NCI-H1048 (cell line): ENCODE measurements around the gene ZNF888.
"Not testable (repeated sequence)": the region's sequence is repeated elsewhere in the genome, so short reads cannot be mapped to it uniquely, and the experiment has no call there.

Experiments used
- DNase-seq: peaks from one replicate; lab custom pipeline; 2025; lab: John Stamatoyannopoulos, UW

ZNF888 gene

DNA sequence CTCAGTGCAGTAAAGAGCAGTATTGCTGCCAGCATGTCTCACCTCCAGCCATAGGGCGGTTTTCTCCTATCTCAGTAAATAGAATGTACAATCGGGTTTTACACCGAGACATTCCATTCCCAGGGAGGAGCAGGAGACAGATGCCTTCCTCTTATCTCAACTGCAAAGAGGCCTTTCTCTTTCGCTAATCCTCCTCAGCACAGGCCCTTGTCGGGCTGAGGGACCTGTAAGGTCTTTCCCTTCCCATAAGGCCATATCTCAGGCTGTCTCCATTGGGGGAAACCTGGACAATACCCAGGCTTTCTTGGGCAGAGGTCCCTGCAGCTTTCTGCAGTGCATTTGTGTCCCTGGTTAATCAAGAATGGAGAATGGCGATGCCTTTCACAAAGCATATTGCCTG, 50.2 kb downstream of the ZNF888 start:
- not testable (repeated sequence) for DNase-seq

DNA sequence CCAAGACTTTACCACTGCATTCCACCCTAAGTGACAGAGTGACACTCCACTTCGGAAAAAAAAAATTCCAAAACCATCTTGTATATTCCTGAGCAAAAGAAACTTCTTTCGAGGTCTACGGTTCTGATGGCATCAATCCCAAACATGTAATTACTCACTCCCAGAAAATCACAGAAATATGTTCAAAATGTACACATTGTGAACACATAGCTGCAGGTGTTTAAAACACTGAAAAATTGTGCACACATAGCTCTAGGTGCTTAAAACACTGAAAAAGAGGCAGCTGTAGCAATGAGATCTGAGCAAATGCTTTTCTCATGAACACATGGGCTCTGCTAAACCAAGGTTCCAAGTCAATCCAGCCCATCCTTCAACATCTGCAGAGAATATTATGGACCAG, 51.8 kb downstream of the ZNF888 start:
- no peak for DNase-seq

DNA sequence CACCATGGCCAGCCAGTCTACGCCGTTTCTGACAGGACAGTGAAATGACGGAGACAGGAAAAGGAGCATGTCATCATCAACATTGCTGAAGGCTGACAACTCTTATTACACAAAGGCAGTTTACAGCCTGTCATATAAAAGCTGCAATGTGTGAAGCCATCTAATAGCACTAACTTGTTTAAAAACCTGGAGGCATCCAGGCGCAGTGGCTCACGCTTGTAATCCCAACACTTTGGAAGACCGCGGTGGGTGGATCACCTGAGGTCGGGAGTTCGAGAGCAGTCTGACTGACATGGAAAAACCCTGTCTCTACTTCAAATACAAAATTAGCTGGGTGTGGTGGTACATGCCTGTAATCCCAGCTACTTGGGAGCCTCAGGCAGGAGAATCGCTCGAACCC, 55.2 kb downstream of the ZNF888 start:
- DNase-seq = not testable (repeated sequence)

DNA sequence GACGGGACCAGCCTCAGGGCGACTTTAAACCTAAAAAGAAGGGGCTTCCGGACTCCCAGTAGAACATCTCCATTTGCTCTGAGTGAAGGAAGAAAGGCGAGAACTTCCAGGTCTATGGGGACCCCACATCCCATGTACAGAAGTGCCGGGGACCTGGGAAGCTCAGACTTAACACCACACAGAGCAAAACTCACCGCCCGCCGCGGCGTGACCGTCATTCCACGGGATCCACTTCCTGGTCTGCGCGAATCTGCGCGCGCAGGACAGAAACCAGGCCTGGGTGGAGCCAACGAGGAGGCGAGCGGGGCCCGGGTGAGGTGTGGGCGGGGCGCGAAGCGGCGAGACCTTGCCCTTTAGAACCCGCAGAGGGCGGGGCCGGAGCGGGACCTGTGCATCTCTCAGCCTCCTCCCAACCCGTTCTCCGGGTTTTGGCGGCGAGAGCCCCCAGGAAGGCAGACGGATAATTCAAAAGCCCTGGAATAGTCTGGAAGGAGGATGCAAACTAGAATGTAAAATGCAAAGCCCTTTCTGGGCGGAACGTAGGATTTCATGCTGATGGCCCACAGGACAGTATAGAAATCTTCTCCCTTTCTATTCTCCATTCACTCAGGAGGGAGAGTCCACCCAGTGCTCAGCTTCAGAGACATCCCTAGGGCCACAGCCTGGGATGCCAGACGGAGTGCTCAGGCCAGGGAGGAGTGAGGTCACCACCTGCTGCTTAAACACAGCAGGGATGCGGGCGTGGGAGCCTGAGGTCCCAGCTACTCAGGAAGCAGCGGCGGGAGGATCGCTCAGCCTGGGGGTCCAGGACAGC, 65.6 kb downstream of the ZNF888 start, which contains the start of gene ZNF468:
TSS of gene ZNF468 (minus strand) at position 242 of the 814 bp plus-strand sequence. CDS start 3,347 bp downstream, outside the sequence.
- DNase-seq = not testable (repeated sequence)

DNA sequence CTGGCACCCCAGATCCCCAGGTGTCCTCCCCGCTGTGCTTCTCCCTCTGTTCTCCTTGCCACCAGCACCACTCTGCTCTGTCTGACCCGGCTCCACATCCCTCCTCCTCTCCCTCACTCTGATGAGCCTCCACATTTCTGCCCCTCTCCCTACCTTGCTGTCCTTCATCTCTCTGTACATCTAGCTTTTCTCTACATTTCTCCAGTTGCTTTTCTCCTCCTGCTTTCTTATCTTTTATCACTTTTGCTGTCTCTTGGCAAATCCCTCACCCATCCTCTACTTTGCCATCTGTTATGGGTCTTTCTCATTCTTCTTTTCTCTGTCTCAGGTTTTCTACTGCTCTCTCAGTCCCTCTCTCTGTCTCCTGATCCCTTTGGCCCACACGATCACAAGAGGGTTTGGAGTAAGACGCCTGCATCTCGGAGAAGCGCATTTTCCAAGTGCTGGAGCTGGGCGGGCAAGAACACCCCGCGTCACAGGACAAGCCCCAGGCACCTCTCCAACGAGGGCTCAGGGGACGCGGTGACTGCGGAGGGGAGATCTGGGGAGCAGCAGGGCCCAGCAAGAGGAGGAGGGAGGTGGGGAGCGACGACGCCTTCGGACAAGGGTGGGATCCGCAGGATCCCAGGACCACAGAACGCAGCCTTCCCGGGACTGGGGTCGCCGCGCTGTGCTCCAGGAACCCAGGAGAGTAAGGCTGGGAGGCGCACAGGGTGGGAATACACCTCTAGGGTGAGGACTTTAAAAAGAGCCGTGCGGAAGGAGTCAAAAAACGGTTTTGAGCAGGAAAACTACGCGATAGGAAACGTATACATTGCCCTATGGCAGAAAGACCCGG, 66.5 kb downstream of the ZNF888 start:
- DNase-seq = not testable (repeated sequence)
